Measurements from ENCODE around the gene PRKCB.

Gene PRKCB

DNA sequence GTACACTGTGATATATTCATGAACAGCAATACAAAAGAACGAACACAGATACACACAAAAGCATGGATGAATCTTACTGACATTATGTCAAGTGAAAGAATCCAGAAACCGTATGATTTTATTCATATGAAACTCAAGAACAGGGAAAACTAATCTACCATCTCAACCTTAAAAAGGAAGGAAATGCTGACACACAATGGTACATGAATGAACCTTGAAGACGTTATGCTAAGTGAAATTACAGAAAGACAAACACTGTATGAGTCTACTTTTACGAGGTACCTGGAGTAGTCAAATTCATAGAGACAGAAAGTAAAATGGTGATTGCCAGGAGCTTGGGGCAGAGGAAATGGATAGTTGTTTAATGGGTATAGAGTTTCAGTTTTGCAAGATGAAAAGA, 8.7 kb upstream of the PRKCB start:
- Histone ChIP-seq H2AFZ (no peak overlapping the region), H3K4me3 (ENCODE audit: low read depth, low read length) (no peak overlapping the region), H3K36me3 (ENCODE audit: control insufficient read depth, insufficient read depth, low read length) (no peaks in the 10 kb centered on the region), H3K27ac (no peak overlapping the region), H3K9me3 (ENCODE audit: control insufficient read depth, low read length) (no peaks in the 10 kb centered on the region), H3K27me3 (ENCODE audit: control insufficient read depth, insufficient read depth, low read length) (no peaks in the 10 kb centered on the region), H3K4me2 (ENCODE audit: low read length) (no peak overlapping the region), H3K79me2 (no peaks in the 10 kb centered on the region), H3K4me1 (no peaks in the 10 kb centered on the region), H3K9ac (no peak overlapping the region)
- TF ChIP-seq, protein P1, sequence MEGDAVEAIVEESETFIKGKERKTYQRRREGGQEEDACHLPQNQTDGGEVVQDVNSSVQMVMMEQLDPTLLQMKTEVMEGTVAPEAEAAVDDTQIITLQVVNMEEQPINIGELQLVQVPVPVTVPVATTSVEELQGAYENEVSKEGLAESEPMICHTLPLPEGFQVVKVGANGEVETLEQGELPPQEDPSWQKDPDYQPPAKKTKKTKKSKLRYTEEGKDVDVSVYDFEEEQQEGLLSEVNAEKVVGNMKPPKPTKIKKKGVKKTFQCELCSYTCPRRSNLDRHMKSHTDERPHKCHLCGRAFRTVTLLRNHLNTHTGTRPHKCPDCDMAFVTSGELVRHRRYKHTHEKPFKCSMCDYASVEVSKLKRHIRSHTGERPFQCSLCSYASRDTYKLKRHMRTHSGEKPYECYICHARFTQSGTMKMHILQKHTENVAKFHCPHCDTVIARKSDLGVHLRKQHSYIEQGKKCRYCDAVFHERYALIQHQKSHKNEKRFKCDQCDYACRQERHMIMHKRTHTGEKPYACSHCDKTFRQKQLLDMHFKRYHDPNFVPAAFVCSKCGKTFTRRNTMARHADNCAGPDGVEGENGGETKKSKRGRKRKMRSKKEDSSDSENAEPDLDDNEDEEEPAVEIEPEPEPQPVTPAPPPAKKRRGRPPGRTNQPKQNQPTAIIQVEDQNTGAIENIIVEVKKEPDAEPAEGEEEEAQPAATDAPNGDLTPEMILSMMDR (IDR thresholded peaks at IDR 0.05) = no peak

DNA sequence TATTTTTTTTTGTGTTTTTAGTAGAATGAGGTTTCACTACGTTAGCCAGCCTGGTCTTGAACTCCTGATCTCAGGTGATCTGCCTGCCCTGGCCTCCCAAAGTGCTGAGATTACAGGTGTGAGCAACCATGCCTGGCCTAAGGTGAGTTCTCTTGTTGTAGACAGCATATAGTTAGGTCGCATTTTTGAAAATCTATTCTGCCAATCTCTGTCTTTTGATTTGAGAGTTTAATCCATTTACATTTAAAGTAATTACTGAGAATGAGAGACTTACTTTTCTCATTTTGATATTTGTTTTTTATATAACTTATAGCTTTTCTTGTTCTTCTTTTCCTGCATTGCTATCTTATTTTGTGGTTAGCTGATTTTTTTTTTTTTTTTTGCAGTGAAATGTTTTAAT, 6.3 kb upstream of the PRKCB start:
- no peak overlapping the region for H3K4me2 ChIP-seq (ENCODE audit: low read length)
- H3K4me1 ChIP-seq = no peaks in the 10 kb centered on the region
- H3K27me3 ChIP-seq (ENCODE audit: control insufficient read depth, insufficient read depth, low read length) = no peaks in the 10 kb centered on the region
- no peak overlapping the region for H3K9ac ChIP-seq
- no peak overlapping the region for H3K4me3 ChIP-seq (ENCODE audit: low read depth, low read length)
- no peaks in the 10 kb centered on the region for H3K79me2 ChIP-seq
- H3K36me3 ChIP-seq (ENCODE audit: control insufficient read depth, insufficient read depth, low read length) = no peaks in the 10 kb centered on the region
- TF ChIP-seq, protein P1 (IDR thresholded peaks at IDR 0.05) = no peak
- H3K27ac ChIP-seq = no peak overlapping the region
- H3K9me3 ChIP-seq (ENCODE audit: control insufficient read depth, low read length) = no peaks in the 10 kb centered on the region
- no peak overlapping the region for H2AFZ ChIP-seq

DNA sequence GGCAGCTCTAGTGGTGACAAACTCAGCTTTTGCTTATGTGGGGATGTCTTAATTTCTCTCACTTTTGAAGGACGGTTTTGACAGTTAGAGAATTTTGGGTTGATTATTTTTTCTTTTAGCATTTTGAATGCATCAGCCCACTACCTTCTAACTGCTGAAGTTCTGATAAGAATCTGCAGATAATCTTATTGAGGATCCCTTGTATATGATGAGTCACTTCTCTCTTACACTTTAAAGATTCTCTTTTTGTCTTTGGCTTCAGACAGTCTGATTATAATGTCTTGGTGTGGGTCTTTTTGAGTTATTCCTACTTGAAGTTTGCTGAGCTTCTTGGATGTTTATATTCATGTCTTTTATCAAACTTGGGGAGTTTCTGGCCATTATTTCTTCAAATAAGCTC, 5.5 kb upstream of the PRKCB start:
- H3K36me3 ChIP-seq (ENCODE audit: control insufficient read depth, insufficient read depth, low read length) = no peaks in the 10 kb centered on the region
- no peaks in the 10 kb centered on the region for H3K4me1 ChIP-seq
- H3K9me3 ChIP-seq (ENCODE audit: control insufficient read depth, low read length) = no peaks in the 10 kb centered on the region
- TF ChIP-seq, protein P1 (IDR thresholded peaks at IDR 0.05) = no peak
- H3K4me3 ChIP-seq (ENCODE audit: low read depth, low read length) = no peak overlapping the region
- no peak overlapping the region for H2AFZ ChIP-seq
- no peak overlapping the region for H3K9ac ChIP-seq
- no peaks in the 10 kb centered on the region for H3K79me2 ChIP-seq
- no peak overlapping the region for H3K4me2 ChIP-seq (ENCODE audit: low read length)
- H3K27me3 ChIP-seq (ENCODE audit: control insufficient read depth, insufficient read depth, low read length) = no peaks in the 10 kb centered on the region
- H3K27ac ChIP-seq = no peak overlapping the region

DNA sequence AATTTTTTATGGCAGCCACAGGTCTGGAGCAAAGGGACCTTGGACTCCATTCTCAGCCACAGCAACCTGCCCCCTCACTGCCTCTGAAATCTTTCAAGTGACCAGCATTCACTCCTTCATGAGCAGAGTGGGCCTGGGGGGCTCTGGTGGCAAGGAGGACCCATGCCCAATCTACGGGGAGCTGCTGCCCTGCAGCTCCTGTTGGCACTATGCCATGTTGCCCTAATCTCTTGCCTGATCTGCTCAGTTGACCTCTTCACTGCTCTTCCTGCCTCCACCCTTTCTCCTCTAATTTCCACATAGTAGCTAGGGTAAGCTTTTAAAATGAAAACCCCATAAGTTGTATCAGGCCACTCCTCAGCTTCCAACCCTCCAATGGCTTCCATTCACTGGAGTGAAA, 2.9 kb upstream of the PRKCB start:
- TF ChIP-seq, protein P1 (IDR thresholded peaks at IDR 0.05) = no peak
- H3K4me1 ChIP-seq = no peaks in the 10 kb centered on the region
- H3K4me2 ChIP-seq (ENCODE audit: low read length) = no peak overlapping the region
- no peak overlapping the region for H2AFZ ChIP-seq
- H3K27ac ChIP-seq = no peak overlapping the region
- H3K9ac ChIP-seq = no peak overlapping the region
- H3K4me3 ChIP-seq (ENCODE audit: low read depth, low read length) = no peak overlapping the region
- H3K9me3 ChIP-seq (ENCODE audit: control insufficient read depth, low read length) = no peaks in the 10 kb centered on the region
- no peaks in the 10 kb centered on the region for H3K27me3 ChIP-seq (ENCODE audit: control insufficient read depth, insufficient read depth, low read length)
- no peaks in the 10 kb centered on the region for H3K79me2 ChIP-seq
- no peaks in the 10 kb centered on the region for H3K36me3 ChIP-seq (ENCODE audit: control insufficient read depth, insufficient read depth, low read length)

DNA sequence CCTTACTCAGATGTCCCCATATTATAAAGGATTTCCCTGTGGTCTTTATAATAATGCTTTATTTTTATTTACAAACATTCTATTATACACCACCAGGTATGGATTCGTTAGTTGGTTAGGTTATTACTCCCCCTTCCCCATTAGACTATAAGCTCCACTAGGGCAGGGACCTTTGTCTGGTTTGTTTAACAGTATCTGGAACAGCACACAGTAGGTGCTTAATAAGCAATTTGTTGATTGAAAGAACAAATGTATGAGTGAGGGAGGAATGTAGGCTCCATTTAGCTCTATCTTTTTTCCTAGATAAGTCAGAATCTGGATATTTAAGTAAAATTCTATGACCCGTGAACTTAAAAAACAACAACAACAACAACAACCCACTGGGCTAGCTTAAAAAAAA, 2.3 kb upstream of the PRKCB start:
- Histone ChIP-seq H2AFZ (no peak overlapping the region), H3K9me3 (ENCODE audit: control insufficient read depth, low read length) (no peaks in the 10 kb centered on the region), H3K4me3 (ENCODE audit: low read depth, low read length) (no peak overlapping the region), H3K36me3 (ENCODE audit: control insufficient read depth, insufficient read depth, low read length) (no peaks in the 10 kb centered on the region), H3K4me1 (no peaks in the 10 kb centered on the region), H3K27me3 (ENCODE audit: control insufficient read depth, insufficient read depth, low read length) (no peaks in the 10 kb centered on the region), H3K4me2 (ENCODE audit: low read length) (no peak overlapping the region), H3K9ac (no peak overlapping the region), H3K27ac (no peak overlapping the region), H3K79me2 (no peaks in the 10 kb centered on the region)
- TF ChIP-seq, protein P1 (IDR thresholded peaks at IDR 0.05) = no peak

Measured in parathyroid adenoma (tissue), 2 donors.